Stimulated activated CD4-positive, alpha-beta T cell treated with anti-CD3 and anti-CD28 coated beads, Interleukin-1b, Interleukin-23, amount 100 ng/mL, for 1 hour (primary cell): ENCODE results near the gene TNNC1.

Experiments used
- DNase-seq, 2 donors: peaks; one replicate each; pipeline ENCODE4 v3.0.0-alpha.2; 2020; ENCODE audit warnings: low read depth in 2 of 2

Gene TNNC1

DNA sequence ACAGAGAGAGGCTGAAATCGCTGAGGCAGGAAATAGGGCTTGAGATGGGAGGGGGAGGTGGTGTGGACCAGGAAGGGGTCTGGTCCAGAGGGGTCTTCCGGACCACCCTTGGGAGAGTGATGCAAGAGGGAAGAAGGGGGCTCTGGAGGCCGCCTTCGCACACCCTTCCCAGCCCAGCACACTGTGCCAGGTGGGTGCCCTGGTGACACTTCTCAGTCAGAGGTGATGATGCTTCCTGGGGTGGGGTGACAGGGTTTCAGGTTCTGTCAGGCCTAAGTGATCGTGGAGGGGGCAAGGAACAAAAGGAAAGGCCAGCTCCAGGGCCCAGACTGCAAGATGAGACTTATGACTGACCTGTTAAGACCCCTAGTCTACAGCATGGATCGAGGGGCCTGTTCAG, 21.6 kb downstream of the TNNC1 start:
- DNase-seq, result no peak

GRCh38 chr3:52431459-52432223, 22.2 kb downstream of the TNNC1 start:
- DNase-seq, result no peak

- no peak for DNase-seq
Measured at GRCh38 chr3:52430416-52430810, 23.4 kb downstream of the TNNC1 start.

- DNase-seq, result no peak
Measured at GRCh38 chr3:52429779-52430415, 23.9 kb downstream of the TNNC1 start.

DNA sequence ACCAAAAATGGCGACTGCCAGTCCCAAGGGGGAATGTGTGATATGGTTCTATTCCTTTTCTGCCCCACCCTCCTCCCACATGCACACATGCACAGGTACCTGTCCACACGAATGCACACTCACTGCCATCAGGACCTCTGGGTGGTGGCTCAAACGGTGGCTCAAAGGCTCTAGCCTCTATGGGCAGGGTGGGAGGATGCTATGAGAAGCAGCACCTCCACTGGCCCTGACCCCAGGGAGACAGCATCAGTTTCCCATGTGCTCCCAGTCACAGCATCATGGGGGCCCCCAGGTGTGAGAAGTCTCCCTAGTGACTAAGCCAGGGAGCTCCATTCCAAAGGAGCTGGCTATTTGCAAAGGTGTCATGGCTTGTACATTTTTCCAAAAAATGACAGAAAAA, 24.8 kb downstream of the TNNC1 start:
- no peak for DNase-seq

DNA sequence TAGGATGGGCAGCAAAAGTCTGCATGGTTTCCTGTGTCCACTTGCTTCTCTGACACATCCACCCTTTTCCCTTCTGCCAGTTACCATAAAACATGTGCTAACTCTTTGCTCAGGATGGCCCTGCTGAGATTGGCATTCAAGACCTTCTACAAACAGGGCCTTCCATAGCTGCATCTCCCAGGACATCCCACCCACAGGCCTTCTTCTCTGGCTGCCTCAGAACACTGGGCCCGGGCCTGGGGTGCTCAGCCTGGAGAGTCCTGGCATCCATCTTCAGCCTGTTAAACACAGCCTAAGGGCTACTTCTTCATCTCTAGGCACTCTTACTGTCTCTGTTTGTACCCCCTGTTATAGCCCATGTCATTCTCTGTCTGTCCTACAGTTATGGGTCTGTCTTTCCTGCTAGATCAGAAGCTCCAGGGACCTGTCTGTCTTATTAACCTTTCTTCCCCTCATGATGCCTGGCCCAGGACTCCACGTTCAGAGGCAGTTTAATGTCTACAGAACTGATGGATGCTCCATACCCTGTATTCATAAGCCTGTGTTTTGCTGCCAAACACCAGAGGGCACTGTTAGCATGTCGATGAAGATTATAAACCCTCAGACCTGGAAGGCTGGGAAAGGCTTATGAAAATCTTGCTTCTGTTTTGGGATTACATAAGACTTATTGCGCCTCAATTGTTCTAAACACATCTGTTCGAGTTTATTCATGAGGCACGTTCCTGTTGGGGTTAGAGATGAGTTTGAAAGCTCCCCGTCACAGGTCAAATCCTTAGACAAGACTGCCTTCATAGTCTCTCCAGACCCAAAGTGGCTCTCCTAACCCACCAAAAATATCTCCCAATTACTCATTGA, 25.5 kb downstream of the TNNC1 start:
- no peak for DNase-seq

- no peak for DNase-seq
Measured at GRCh38 chr3:52423173-52423572, 30.7 kb downstream of the TNNC1 start.

GRCh38 chr3:52422669-52423068, 31.2 kb downstream of the TNNC1 start:
- DNase-seq, result no peak

DNA sequence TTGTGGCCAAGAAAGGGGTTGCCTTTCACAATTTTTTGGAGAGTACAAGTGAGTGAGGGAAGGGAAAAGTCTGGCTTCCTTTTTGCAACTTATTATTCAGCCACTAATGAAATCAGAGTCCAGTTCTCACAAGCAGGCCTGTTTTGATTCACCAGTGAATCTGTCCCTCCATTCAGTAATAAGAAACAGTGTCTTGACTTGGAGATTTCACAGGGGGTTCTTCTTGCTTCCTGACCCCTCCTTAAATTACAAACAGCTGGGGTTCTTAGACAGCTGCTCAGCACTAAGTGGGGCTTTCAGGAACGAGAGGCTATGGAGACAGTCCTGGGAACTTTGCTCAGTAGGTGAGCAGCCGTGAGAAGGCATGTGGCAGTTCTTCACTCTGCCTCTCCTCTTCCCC, 33.5 kb downstream of the TNNC1 start:
- DNase-seq, result no peak

- DNase-seq, result no peak
Measured at GRCh38 chr3:52415800-52416199, 38.0 kb downstream of the TNNC1 start.

GRCh38 chr3:52408466-52408865, 45.4 kb downstream of the TNNC1 start:
- DNase-seq, result no peak

DNA sequence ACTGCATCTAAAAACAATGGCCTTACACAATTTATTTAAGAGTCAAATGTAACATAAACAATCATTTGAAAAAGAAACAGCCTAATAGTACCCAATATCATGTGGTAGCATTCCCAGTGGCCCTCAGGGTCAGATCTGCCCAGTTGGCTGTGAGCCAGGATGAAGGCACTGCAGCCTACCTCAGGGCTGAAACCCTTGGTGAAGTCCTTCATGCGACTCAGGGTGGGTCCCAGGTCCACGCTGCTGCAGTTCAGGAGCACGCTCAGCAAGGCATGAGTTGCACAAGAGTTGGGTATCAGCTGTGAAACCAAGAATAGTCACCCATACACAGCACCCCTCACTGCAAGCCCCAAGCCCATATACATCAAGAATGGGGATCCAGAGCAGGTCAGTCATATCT, 46.1 kb downstream of the TNNC1 start:
- no peak for DNase-seq

GRCh38 chr3:52406791-52407510, 46.9 kb downstream of the TNNC1 start:
- DNase-seq, result no peak

DNA sequence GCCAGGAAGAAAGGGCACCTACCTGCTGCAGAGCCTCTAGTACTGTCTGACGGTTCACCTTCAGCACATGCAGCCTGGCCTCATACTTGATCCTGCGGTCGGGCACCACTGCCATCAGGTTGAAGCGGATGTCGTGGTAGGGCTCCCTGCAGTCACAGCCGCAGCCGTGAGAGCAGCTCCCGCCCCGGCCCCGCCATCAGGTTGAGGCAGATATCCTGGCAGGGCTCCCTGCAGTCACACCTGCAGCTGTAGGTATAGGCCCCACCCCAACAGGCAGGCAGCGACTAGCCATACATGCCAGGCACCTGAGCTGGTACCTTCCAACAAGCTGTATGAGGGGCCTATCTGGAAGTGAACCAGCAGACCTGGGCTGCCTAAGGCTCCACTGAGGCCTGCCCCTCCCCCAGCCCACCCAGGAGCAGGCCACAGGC, 47.6 kb downstream of the TNNC1 start:
- no peak for DNase-seq

GRCh38 chr3:52405601-52406110, 48.2 kb downstream of the TNNC1 start:
- DNase-seq, result no peak

- no peak for DNase-seq
Measured at GRCh38 chr3:52405066-52405465, 48.8 kb downstream of the TNNC1 start.

DNA sequence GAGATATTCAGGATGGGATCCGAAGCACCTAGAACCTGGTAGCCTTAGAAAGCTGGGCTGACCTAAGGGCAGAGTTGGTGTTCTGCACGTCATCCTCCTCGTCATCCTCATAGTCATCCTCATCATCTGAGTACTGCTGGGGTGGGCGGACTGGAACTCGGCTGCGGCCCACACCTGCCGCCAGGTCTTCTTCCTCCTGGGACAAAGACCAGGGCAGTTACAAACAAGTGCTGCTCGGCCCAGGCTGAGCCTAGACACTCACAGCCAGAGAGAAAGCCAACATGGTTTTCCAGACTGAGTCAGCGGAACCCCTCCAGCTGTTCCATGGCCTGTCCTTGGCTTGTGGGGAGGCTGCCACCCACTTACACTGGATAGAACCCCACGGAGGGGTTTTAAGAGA, 49.5 kb downstream of the TNNC1 start:
- no peak for DNase-seq

DNA sequence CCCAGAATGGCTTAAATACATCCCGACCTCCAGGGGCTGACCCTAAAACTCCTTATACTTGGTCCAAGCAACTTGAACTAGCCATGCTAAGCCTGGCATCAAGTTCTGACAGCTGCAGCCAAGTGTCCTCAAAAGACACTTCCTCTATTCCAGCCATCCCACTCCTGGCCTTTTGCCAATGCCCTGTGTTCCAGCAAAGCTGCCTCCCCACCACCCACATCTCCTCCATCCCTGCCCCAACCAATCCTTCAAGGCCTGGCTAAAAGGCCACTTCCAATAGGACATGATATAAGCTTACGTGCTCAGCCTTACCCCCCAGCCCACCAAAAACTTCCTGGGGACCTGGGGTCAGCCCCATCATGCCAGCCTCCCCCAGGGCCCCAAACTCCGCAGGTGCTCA, 49.9 kb downstream of the TNNC1 start:
- no peak for DNase-seq

DNA sequence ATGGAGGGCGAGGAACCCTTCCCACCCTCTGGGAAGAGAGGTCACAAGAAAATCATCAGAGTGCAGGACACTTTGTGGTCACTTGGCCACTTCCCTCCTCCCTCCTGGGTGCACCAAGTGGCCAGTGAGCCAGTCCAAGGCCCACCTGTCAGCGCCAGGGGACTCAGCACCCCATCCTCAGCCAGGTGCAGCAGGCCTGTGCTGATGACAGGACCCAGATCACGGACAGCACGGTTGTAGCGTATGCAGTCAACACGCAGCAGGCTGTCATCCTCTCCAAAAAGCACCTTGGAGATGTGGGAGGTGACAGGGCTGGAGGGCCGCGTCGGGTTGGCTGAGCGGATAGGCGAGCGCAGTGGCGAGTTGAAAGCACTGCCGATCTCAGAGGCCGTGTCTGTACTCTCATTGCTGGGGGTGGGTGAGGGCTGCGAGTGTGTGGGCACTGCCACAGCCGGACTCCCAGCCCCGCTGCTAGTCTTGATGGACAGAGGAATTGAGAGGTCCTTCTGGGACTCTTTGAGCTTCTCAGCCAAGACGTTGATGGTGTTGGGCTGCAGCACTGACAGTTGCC, 50.5 kb downstream of the TNNC1 start:
- DNase-seq, result no peak

- no peak for DNase-seq
Measured at GRCh38 chr3:52402706-52403270, 51.1 kb downstream of the TNNC1 start.

- DNase-seq, result no peak
Measured at GRCh38 chr3:52402101-52402521, 51.7 kb downstream of the TNNC1 start.
